HG03442 (cell line): Measurements from ENCODE around the gene TJP2.

Source experiments
- ATAC-seq: cut with Tn5 transposase; IDR thresholded peaks from one replicate; pipeline ENCODE4 v1.9.1; 2021; ENCODE audit warnings: mild to moderate bottlenecking, moderate library complexity; ENCODE audit not compliant: unreplicated experiment

The TJP2 gene

GRCh38 chr9:69173891-69174615, at the start of gene TJP2:
TSS of gene TJP2 (plus strand) at chr9:69174277. CDS start at chr9:69174373, 96 bp downstream.
- ATAC-seq, result peak; percentile 37

DNA sequence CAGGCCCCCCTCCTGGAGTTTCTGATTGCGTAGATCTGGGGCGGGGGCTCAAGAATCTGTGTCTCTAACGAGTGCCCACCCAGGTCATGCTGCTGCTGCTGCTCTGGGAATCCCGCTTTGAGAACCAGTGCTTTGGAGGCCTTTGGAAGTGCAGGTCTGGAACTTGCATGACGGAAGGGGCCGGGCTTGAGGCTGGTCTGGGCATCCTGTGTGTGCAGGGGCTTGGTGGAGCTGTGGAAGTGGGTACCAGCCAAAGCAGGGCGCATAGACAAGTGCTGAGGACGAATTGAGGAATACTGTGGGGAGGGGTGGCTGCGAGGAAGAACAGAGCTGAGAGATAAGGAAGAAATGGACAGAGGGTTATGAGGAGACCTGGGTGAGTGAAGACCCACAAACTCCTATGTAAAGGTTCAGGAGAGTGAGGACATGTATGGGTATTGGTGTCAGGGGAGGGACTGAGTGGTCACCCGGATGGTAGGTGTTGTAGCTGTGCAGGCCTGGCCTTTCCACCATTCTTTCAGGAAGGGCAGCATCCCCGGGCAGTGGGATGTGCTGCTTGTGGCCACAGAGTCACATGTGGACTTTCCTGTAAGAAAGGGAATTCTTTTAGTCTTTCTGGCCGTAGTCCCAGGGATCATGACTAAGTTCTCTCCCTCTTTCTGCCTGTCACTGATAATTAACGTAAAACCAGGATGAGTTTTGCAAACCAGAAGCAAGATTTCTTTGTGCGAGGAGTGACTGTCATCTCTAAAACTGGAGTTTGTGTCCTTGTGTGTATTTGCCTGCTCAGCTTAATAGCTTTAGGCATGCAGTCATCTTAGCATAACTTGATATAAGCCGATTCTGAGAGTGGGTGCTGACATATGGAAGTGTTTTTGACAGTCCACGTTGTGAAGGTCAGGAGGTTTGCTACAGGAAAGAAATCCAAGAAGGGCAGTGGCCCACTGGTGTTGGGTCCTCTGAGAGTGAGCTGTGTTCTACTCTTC, 43.3 kb upstream of the TJP2 start:
- no peak for ATAC-seq

DNA sequence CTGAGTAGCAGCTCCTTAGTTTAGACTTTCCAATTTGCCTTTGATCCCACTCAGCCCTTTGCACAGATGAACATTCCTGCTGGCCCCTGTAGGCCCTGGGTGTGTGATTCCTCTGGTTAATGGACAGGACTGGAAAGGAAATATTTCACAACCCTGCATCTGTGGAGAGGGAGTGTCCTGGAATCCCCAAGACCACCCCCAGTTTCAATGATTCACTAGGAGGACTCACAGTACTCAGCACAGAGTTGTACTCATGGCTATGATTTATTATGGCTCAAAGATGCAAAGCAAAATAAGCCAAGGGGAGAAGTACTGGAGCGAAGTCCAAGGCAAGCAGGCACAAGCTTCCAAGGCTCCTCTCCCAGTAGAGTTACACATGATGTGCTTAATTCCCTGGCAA, 42.4 kb upstream of the TJP2 start:
- no peak for ATAC-seq

DNA sequence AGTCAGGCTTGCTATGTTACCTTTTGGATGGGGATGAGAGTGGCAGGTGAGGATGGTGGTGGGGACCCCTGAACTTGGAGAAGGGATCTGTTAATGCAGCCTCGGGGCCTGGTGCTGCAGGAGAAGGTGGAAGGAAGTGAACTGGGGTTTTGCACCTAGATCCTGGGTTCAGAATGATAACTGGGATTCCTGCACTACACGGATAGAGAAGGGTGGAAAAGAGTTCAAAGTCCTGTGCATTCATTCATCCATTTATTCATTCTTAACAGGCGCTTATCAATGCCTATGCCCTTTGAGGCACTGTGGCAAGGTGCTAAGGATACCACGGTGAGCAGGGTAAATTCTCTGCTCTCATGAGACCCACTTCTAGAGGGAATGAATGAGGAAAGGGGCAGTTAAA, 41.7 kb upstream of the TJP2 start:
- ATAC-seq, result no peak

- no peak for ATAC-seq
These were observed 39.7 kb upstream of the TJP2 start for GRCh38 chr9:69134412-69134811.

DNA sequence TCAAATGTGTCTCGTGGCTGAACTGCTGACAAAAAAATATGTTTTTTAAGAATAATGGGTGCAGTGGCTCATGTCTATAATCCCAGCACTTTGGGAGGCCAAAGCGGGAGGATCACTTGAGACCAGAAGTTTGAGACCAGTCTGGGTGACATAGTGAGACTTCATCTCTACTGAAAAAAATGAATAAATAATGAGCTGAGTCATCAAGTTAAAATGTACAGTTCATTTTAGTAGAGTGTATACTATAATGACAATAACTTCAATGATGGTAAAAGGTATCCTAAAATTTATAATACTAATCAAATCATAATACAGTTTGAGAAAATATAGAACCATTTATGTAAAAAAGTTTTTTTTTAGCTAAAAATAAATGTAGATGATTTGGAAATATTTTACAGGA, 37.9 kb upstream of the TJP2 start:
- ATAC-seq, result no peak

DNA sequence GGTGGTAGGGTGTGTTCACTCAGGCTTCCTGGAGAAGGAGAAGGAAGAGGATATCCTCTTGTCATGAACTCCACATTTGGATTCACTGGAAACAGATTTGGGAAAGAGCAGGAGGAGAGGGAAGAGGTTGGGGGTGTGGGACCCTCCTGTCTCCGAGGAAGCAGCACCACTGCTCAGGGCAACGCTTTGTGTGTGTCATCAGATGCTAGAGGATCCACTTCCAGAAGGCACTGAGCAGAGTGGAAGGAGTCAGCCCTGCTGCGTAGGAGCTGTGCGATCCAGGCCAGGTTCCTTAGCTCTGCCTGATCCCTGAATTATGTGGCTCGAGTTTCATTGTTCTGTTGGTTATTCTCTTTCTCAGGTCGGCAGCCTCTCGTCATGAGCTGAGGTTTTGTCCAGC, 37.3 kb upstream of the TJP2 start:
- ATAC-seq, result no peak

DNA sequence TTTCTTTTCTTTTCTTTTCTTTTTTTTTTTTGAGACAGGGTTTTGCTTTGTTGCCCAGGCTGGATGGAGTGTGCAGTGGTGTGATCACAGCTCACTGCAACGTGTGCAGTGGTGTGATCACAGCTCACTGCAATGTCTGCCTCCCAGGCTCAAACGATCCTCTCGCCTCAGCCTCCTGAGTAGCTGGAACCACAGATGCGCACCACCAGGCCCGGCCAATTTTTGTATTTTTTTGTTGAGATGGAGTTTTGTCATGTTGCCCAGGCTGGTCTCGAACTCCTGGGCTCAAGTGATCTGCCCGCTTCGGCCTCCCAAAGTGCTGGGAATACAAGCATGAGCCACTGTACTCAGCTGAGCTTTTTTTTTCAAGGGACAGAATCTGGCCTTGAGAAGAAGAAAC, 36.8 kb upstream of the TJP2 start:
- ATAC-seq, result no peak

GRCh38 chr9:69139596-69139995, 34.5 kb upstream of the TJP2 start:
- no peak for ATAC-seq

DNA sequence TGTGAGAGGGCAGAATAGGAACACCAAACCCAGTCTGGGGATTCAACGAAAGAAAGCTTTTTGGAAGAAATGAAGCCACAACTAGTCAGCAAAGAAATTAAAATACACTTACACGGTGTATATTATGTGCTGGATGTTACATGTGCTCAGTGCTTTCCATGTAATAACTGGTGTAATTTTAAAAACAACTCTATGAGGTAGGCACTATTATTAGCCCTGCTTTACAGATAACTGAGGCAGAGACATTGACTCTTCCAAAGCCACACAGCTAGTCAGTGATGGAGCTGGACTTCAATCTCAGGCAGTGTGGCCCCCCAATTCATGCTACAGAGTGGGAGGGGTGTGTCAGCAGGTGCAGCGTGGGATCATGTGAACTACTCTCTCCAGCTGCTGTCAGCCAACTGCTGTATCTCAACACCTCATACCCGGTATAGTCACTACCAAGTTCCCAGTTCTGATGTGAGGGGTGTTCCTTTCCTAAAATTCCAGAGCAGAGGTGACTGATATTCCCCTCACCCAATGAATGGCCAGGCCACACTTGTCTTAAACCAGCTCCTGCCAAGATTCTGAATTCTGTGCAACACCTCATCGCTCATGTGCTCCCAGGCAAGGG, 33.8 kb upstream of the TJP2 start:
- ATAC-seq, result no peak

- ATAC-seq, result no peak
These were observed 32.2 kb upstream of the TJP2 start for GRCh38 chr9:69141851-69142250.

DNA sequence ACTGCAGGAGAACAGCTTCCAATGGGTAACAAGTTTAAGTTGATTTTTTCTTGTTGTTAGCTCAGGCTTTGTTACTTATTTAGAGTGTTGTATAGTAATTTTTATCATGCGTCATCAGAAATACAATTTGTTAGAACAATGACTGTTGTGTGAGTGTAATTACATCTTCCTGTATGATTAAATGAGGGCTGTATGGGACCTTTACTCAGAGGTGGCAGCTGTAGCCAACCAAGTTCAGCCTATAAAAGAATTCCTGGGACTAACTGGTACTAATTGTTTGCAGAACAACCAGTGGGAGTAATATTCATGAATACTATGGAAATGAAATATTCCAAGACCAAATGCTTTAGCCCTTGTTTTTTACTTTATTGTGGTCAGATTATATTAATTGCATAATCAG, 30.8 kb upstream of the TJP2 start:
- ATAC-seq, result no peak

- no peak for ATAC-seq
These were observed 28.8 kb upstream of the TJP2 start for GRCh38 chr9:69145144-69145715.

GRCh38 chr9:69147041-69147834, 26.8 kb upstream of the TJP2 start:
- ATAC-seq, result no peak

GRCh38 chr9:69149321-69149807, 24.7 kb upstream of the TJP2 start:
- no peak for ATAC-seq

- no peak for ATAC-seq
These were observed 22.6 kb upstream of the TJP2 start for GRCh38 chr9:69151506-69151905.

GRCh38 chr9:69153707-69154521, 20.2 kb upstream of the TJP2 start:
- no peak for ATAC-seq

GRCh38 chr9:69155341-69156030, 18.6 kb upstream of the TJP2 start:
- ATAC-seq, result peak; percentile 98
